ENCODE data around the gene NECAB3. TPM values are rescaled to one million over a fixed set of nuclear protein-coding genes. Genes with fewer than 3 reads are reported as not detected.
"Not testable (repeated sequence)": the region's sequence is repeated elsewhere in the genome, so short reads cannot be mapped to it uniquely, and the experiment has no call there.

The NECAB3 gene
- total and polyA plus RNA-seq, 4 experiments from 2014 or later: 2.0 to 23.4 (median 12.9) TPM

DNA sequence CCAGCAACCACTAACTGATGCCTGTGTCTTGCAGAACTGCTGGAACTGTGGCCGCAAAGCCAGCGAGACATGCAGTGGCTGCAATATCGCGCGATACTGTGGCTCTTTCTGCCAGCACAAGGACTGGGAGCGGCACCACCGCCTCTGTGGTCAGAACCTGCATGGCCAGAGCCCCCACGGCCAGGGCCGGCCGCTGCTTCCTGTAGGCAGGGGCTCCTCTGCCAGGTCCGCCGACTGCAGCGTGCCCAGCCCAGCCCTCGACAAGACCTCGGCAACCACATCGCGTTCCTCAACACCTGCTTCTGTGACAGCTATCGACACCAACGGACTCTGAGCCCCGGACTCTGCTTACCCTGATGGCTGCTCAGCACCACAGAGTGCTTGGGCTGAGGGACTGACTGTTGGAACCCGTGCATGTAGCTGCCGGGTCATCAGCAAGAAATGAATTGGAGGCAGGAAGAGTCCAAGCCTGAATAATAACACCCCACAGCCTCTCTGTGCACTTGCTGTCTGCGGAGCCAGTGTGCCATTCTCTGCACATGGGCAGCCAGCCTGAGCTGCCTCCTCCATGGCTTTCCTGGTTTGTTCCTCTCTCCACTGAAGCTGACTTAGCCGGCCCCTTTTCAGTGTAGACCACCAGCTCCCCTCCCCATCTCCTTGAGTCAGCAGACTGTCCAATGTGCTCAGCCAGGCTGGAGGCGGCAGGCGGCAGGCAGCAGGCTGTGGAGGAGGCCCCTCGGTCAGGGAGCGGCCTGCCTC lies 29.7 kb downstream of the NECAB3 start:
- intact Hi-C loops (cut with micrococcal nuclease): no loop called here
- Histone ChIP-seq H3K4me1 (ENCODE audit: insufficient read depth, low read length) (peaks cover 12% of the 10 kb centered on the region), H3K27ac (ENCODE audit: low read depth, low read length) (no peak overlapping the region), H3K27me3 (ENCODE audit: insufficient read depth, low read length) (no peaks in the 10 kb centered on the region), H3K4me3 (ENCODE audit: low read length in 2 of 2) (no peak overlapping the region), H3K36me3 (ENCODE audit: insufficient read depth, low read length) (peaks cover 41% of the 10 kb centered on the region), H3K9me3 (ENCODE audit: control insufficient read depth in 1 of 2, low read length in 2 of 2) (no peaks in the 10 kb centered on the region)
- Mint-ChIP-seq H3K9me3 (no peaks in the 10 kb centered on the region), H3K4me1 (peaks cover 6 to 29% (median 8%) of the 10 kb centered on the region in 4 donors), H3K4me3 (no peak overlapping the region), H3K36me3 (peaks cover 29 to 51% of the 10 kb centered on the region in 2 donors), H3K27me3 (no peaks in the 10 kb centered on the region), H3K27ac (peak overlapping the region in 1 of 7 donors; percentile 6)
- ChIA-PET POLR2A (ENCODE audit: partially characterized antibody) (no interaction called here), CTCF (ENCODE audit: partially characterized antibody) (no interaction called here)
- DNase-seq: no peak

DNA sequence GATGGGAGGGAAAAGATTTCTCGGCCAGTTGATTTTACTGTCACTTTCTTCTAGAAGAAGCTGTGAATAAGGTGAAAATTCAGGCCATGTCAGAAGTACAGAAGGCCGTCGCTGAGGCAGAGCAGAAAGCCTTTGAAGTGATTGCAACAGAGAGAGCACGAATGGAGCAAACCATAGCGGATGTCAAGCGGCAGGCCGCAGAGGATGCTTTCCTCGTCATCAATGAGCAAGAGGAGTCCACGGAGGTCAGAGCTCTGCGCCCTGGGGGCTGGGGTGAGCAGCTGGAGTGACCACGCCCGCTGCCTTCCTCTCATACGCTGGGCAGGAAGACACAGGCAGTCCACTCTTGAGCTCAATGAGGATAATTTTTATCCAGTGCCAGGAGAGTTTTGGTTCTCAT lies 33.9 kb downstream of the NECAB3 start:
- H3K9me3 Mint-ChIP-seq: no peaks in the 10 kb centered on the region
- intact Hi-C loops (cut with micrococcal nuclease): no loop called here
- Histone ChIP-seq H3K27me3 (ENCODE audit: insufficient read depth, low read length) (no peaks in the 10 kb centered on the region), H3K9me3 (ENCODE audit: control insufficient read depth in 1 of 2, low read length in 2 of 2) (no peaks in the 10 kb centered on the region), H3K4me1 (ENCODE audit: insufficient read depth, low read length) (no peaks in the 10 kb centered on the region), H3K36me3 (ENCODE audit: insufficient read depth, low read length) (peaks cover 60% of the 10 kb centered on the region), H3K4me3 (ENCODE audit: low read length in 2 of 2) (no peak overlapping the region), H3K27ac (ENCODE audit: low read depth, low read length) (no peak overlapping the region)
- H3K27me3 Mint-ChIP-seq: no peaks in the 10 kb centered on the region
- POLR2A ChIA-PET (ENCODE audit: partially characterized antibody): interaction anchor here (1.2 kb wide), 1 partner anchor 23 kb away, joined by 3 read pairs; no protein-coding TSS in a partner anchor
- no peak overlapping the region for H3K27ac Mint-ChIP-seq
- peaks cover 45 to 71% of the 10 kb centered on the region in 2 donors for H3K36me3 Mint-ChIP-seq
- no peak overlapping the region for H3K4me3 Mint-ChIP-seq
- H3K4me1 Mint-ChIP-seq: no peaks in the 10 kb centered on the region
- CTCF ChIA-PET (ENCODE audit: partially characterized antibody): no interaction called here
- DNase-seq: no peak

DNA sequence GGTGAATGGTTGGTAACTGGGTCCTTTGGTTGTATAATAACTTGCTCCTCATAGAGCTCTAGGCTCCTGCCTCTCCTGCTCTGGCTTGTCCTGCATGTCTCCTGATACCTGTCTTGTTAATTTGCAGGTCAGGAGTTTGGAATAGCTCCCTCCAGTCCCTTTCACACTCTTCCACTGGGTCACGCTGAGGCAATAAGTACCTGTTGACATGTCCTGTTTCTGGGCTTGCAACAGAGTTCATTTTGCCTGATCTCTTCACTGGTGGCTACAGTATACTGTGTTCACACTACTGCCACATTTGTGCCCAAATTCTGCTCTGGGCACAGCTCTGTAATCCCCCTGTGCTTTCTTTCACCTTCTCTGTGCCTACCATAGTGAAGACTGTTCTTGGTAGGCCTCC lies 37.5 kb downstream of the NECAB3 start:
- Histone ChIP-seq H3K27ac (ENCODE audit: low read depth, low read length) (no peak overlapping the region), H3K4me3 (ENCODE audit: low read length in 2 of 2) (no peak overlapping the region), H3K27me3 (ENCODE audit: insufficient read depth, low read length) (no peaks in the 10 kb centered on the region), H3K4me1 (ENCODE audit: insufficient read depth, low read length) (peaks cover 7% of the 10 kb centered on the region), H3K36me3 (ENCODE audit: insufficient read depth, low read length) (peaks cover 38% of the 10 kb centered on the region), H3K9me3 (ENCODE audit: control insufficient read depth in 1 of 2, low read length in 2 of 2) (no peaks in the 10 kb centered on the region)
- Mint-ChIP-seq H3K9me3 (no peaks in the 10 kb centered on the region), H3K27ac (peak overlapping the region in 3 of 7 donors; percentile 19 to 46 (median 32)), H3K27me3 (no peaks in the 10 kb centered on the region), H3K36me3 (peaks cover 38 to 54% of the 10 kb centered on the region in 2 donors), H3K4me1 (peaks cover 5 to 14% (median 6%) of the 10 kb centered on the region in 4 donors), H3K4me3 (no peak overlapping the region)
- no peak for DNase-seq
- POLR2A ChIA-PET (ENCODE audit: partially characterized antibody): no interaction called here
- intact Hi-C loops (cut with micrococcal nuclease): no loop called here
- CTCF ChIA-PET (ENCODE audit: partially characterized antibody): no interaction called here

DNA sequence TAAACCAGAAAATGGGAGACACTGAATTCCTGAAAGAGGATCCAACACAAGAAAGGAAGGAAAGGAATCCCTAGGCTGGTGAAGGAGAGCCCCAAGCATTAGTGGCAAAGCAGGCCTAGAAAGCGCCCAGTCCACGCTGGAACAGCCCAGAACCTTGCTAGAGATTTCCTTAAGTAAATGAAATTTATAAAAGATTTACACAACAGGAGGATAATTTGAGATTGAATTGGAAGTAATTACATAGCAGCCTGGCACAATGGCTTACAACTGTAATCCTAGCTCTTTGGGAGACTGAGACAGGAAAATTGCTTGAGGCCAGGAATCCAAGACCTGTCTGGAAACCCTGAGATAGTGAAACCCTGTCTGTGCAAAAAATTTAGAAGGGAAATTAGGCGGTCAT lies 38.9 kb downstream of the NECAB3 start:
- no peaks in the 10 kb centered on the region for H3K9me3 ChIP-seq (ENCODE audit: control insufficient read depth in 1 of 2, low read length in 2 of 2)
- peaks cover 7% of the 10 kb centered on the region for H3K4me1 ChIP-seq (ENCODE audit: insufficient read depth, low read length)
- no peak for DNase-seq
- Mint-ChIP-seq H3K9me3 (no peaks in the 10 kb centered on the region), H3K36me3 (peaks cover 42 to 56% of the 10 kb centered on the region in 2 donors), H3K27ac (peak overlapping the region in 3 of 7 donors; percentile 41 to 74 (median 42)), H3K27me3 (no peaks in the 10 kb centered on the region), H3K4me1 (peaks cover 5 to 14% (median 10%) of the 10 kb centered on the region in 4 donors), H3K4me3 (no peak overlapping the region)
- H3K27me3 ChIP-seq (ENCODE audit: insufficient read depth, low read length): no peaks in the 10 kb centered on the region
- H3K36me3 ChIP-seq (ENCODE audit: insufficient read depth, low read length): peaks cover 35% of the 10 kb centered on the region
- no peak overlapping the region for H3K27ac ChIP-seq (ENCODE audit: low read depth, low read length)
- ChIA-PET POLR2A (ENCODE audit: partially characterized antibody) (interaction anchor here (1.4 kb wide), 1 partner anchor 28 kb away, joined by 4 read pairs; no protein-coding TSS in a partner anchor), CTCF (ENCODE audit: partially characterized antibody) (interaction anchor here (0.7 kb wide), 1 partner anchor 17 kb away, joined by 3 read pairs; no protein-coding TSS in a partner anchor)
- no peak overlapping the region for H3K4me3 ChIP-seq (ENCODE audit: low read length in 2 of 2)
- intact Hi-C loops (cut with micrococcal nuclease): no loop called here

DNA sequence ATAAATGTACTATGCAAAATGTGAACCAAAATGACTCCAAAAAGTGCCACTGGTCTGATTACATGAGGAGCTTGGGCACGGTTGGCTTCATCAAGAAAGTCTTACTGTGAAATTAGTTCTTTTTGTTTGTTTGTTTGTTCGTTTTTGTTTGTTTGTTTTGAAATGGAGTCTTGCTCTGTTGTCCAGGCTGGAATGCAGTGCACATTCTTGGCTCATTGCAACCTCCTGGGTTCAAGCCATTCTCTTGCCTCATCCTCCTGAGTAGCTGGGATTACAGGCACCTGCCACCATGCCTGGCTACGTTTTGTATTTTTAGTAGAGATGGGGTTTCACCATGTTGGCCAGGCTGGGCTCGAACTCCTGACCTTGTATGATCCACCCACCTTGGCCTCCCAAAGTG lies 42.3 kb downstream of the NECAB3 start:
- H3K27me3 Mint-ChIP-seq; H3K27ac Mint-ChIP-seq; H3K4me3 Mint-ChIP-seq; intact Hi-C loops (cut with micrococcal nuclease); H3K9me3 ChIP-seq (ENCODE audit: control insufficient read depth in 1 of 2, low read length in 2 of 2); H3K27ac ChIP-seq (ENCODE audit: low read depth, low read length); H3K4me3 ChIP-seq (ENCODE audit: low read length in 2 of 2); H3K9me3 Mint-ChIP-seq; POLR2A ChIA-PET (ENCODE audit: partially characterized antibody); H3K27me3 ChIP-seq (ENCODE audit: insufficient read depth, low read length); DNase-seq; CTCF ChIA-PET (ENCODE audit: partially characterized antibody); H3K4me1 ChIP-seq (ENCODE audit: insufficient read depth, low read length): not testable (repeated sequence)
- H3K4me1 Mint-ChIP-seq: peaks cover 5 to 21% (median 10%) of the 10 kb centered on the region in 4 donors
- H3K36me3 Mint-ChIP-seq: peaks cover 46 to 58% of the 10 kb centered on the region in 2 donors
- H3K36me3 ChIP-seq (ENCODE audit: insufficient read depth, low read length): peaks cover 23% of the 10 kb centered on the region

DNA sequence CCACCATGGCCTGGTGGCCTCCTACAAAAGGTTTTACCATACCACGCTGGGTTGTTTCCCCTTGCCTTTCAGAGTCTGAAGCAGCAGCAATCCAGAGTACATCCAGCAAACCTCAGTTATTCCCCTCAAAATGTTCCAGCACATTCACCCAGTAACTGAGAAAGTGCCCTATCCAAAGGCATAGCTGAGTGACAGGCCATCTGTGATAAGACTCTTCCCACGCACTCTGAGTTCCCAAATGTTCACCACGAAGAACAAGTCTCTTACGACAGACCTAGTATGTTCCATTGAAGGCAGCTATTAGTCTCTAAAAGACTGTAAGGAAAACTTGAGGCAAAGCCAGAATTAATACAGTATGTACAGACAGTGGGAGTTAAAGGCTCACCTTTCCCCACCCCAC lies 43.7 kb downstream of the NECAB3 start:
- peaks cover 22% of the 10 kb centered on the region for H3K36me3 ChIP-seq (ENCODE audit: insufficient read depth, low read length)
- H3K4me1 ChIP-seq (ENCODE audit: insufficient read depth, low read length): peaks cover 7% of the 10 kb centered on the region
- Mint-ChIP-seq H3K4me1 (peaks cover 5 to 22% (median 11%) of the 10 kb centered on the region in 4 donors), H3K27me3 (no peaks in the 10 kb centered on the region), H3K27ac (peak overlapping the region in 3 of 7 donors; percentile 21 to 52 (median 50)), H3K9me3 (no peaks in the 10 kb centered on the region), H3K36me3 (peaks cover 48 to 61% of the 10 kb centered on the region in 2 donors), H3K4me3 (no peak overlapping the region)
- H3K27ac ChIP-seq (ENCODE audit: low read depth, low read length): no peak overlapping the region
- ChIA-PET CTCF (ENCODE audit: partially characterized antibody) (interaction anchor here (1.2 kb wide), 1 partner anchor 36 kb away, joined by 3 read pairs; the partner anchor contains the start of gene ACTL10), POLR2A (ENCODE audit: partially characterized antibody) (interaction anchor here (0.9 to 1.4 kb wide), 2 partner anchors 33 to 37 kb away, joined by 3 to 4 read pairs; no protein-coding TSS in a partner anchor)
- DNase-seq: no peak
- no peaks in the 10 kb centered on the region for H3K27me3 ChIP-seq (ENCODE audit: insufficient read depth, low read length)
- no peaks in the 10 kb centered on the region for H3K9me3 ChIP-seq (ENCODE audit: control insufficient read depth in 1 of 2, low read length in 2 of 2)
- H3K4me3 ChIP-seq (ENCODE audit: low read length in 2 of 2): no peak overlapping the region
- intact Hi-C loops (cut with micrococcal nuclease): no loop called here

DNA sequence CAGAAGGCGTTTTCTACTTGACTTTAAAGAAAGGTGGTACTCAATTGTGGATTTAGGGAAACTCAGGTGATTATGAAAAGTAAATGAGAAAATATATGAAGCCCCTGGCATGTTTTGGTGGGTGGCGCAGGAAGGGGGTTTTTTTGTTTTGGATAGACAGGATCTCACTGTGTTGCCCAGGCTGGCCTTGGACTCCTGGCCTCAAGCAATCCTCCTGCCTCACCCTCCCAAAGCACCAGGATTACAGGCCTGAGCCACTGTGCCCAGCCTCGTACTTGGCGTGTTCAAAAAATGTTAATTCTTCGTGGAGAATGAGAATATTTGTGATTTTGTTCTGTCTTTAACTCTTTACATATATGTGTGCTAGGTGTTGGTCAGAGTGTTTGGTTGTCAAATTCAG lies 44.2 kb downstream of the NECAB3 start:
- H3K36me3 ChIP-seq (ENCODE audit: insufficient read depth, low read length): peaks cover 22% of the 10 kb centered on the region
- ChIA-PET CTCF (ENCODE audit: partially characterized antibody) (interaction anchor here (1.2 kb wide), 1 partner anchor 37 kb away, joined by 3 read pairs; the partner anchor contains the start of gene ACTL10), POLR2A (ENCODE audit: partially characterized antibody) (no interaction called here)
- H3K27ac ChIP-seq (ENCODE audit: low read depth, low read length): no peak overlapping the region
- peak overlapping the region in 4 of 7 donors; percentile 21 to 52 (median 36) for H3K27ac Mint-ChIP-seq
- no peaks in the 10 kb centered on the region for H3K27me3 Mint-ChIP-seq
- H3K9me3 ChIP-seq (ENCODE audit: control insufficient read depth in 1 of 2, low read length in 2 of 2): no peaks in the 10 kb centered on the region
- intact Hi-C loops (cut with micrococcal nuclease): no loop called here
- no peaks in the 10 kb centered on the region for H3K9me3 Mint-ChIP-seq
- peaks cover 54 to 67% of the 10 kb centered on the region in 2 donors for H3K36me3 Mint-ChIP-seq
- H3K4me3 ChIP-seq (ENCODE audit: low read length in 2 of 2): no peak overlapping the region
- no peak for DNase-seq
- peaks cover 5 to 27% (median 14%) of the 10 kb centered on the region in 4 donors for H3K4me1 Mint-ChIP-seq
- H3K27me3 ChIP-seq (ENCODE audit: insufficient read depth, low read length): no peaks in the 10 kb centered on the region
- no peak overlapping the region for H3K4me3 Mint-ChIP-seq
- H3K4me1 ChIP-seq (ENCODE audit: insufficient read depth, low read length): peaks cover 12% of the 10 kb centered on the region

Data from CD4-positive, alpha-beta memory T cell (primary cell).